Upper lobe of right lung (tissue), 1 donor: Measurements from ENCODE around the gene PPIAL4G. TPM values are rescaled to one million over a fixed set of nuclear protein-coding genes. Genes with fewer than 3 reads are reported as not detected.
"Not testable (repeated sequence)": the region's sequence is repeated elsewhere in the genome, so short reads cannot be mapped to it uniquely, and the experiment has no call there.

Experiments used
- ATAC-seq: fragments of 200-7000 bp; cut with Tn5 transposase; one replicate; pipeline ENCODE4 v1.9.1; 2020; ENCODE audit warnings: mild to moderate bottlenecking, moderate library complexity
- DNase-seq: peaks from one replicate; pipeline ENCODE4 v3.0.0-alpha.2; 2020
- H3K27ac ChIP-seq: fragments of 200-600 bp; one replicate; pipeline ENCODE4 v1.8.0; 2022
- H3K27me3 ChIP-seq: fragments of 200-600 bp; one replicate; pipeline ENCODE4 v1.8.0; 2022; ENCODE audit warnings: mild to moderate bottlenecking
- H3K36me3 ChIP-seq: fragments of 200-600 bp; one replicate; pipeline ENCODE4 v1.8.0; 2022
- H3K4me1 ChIP-seq: fragments of 200-600 bp; one replicate; pipeline ENCODE4 v1.8.0; 2022
- H3K4me3 ChIP-seq: fragments of 200-600 bp; one replicate; pipeline ENCODE4 v1.8.0; 2022; ENCODE audit warnings: mild to moderate bottlenecking
- H3K9me3 ChIP-seq: fragments of 200-600 bp; one replicate; pipeline ENCODE4 v1.8.0; 2022
- CTCF ChIP-seq: fragments of 200-600 bp; IDR thresholded peaks from one replicate; pipeline ENCODE4 v1.8.0; 2022; ENCODE audit warnings: antibody characterized with exemption
- intact Hi-C: fragments of 100-400 bp; cut with DNase I; formaldehyde crosslinking; loops from one replicate; pipeline ENCODE4 v1.11.0; 2022
- total RNA-seq: library from RNA; stranded (reverse); fragmentation: NEBNext Ultra II Directional; extraction: Animal tissue kit (Norgen Biotek cat#: 25700); gene quantifications from one replicate; pipeline ENCODE4 v1.2.1, GENCODE V29; 2021
- donor health status: DM: no; HTN: yes; CAD: no; lungs with severe emphysema.

The PPIAL4G gene
- total RNA-seq, 1 donor from 2014 or later = 0.20 TPM

DNA sequence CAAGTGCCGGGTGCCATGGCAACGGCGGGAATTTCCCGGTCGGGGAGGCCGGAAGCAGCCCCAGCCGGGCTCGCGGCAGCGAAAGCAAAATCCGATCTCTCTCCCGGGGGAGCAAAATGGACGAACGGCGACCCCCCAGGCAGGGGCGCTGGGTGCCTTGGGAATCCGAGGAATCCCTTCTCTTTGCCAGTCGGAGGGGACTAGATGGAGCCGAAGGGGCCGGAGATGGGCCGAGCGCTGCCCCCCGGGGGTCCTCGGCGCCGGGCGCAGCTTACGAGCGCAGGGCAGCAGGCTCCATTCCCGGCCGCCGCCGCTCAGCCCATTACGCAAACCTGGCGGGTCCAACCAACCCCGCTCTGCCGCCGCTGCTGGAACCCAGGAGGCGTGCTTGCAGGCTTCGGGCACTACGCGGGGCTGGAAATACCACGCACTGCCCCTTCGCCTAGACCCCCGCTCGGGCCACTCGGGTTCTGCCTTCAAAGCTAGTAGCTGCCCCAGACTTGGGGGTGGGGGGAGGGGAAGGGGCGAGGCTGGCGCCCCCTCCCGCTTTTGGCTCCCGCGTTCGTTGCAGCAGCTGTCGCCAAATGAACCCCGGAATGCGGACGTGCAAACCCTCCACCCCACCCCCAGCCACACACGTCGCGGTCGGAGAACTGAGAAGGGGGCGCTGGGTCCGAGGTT is 24.1 kb downstream of the PPIAL4G start:
- peak; percentile 71 for DNase-seq
- not testable (repeated sequence) for H3K4me1 ChIP-seq, ATAC-seq

GRCh38 chr1:148458398-148458797 is 24.7 kb downstream of the PPIAL4G start:
- ATAC-seq, H3K27me3 ChIP-seq, intact Hi-C loops, H3K36me3 ChIP-seq, H3K9me3 ChIP-seq, H3K4me1 ChIP-seq, DNase-seq: not testable (repeated sequence)
- Histone ChIP-seq H3K27ac (peak overlapping the region; percentile 86), H3K4me3 (peak overlapping the region; percentile 58)

More for the DNA sequence above, 24.1 kb downstream of the PPIAL4G start:
- Histone ChIP-seq H3K4me3 (peak overlapping the region; percentile 58), H3K27ac (peak overlapping the region; percentile 86)
- H3K27me3 ChIP-seq, H3K36me3 ChIP-seq, H3K9me3 ChIP-seq, intact Hi-C loops: not testable (repeated sequence)

DNA sequence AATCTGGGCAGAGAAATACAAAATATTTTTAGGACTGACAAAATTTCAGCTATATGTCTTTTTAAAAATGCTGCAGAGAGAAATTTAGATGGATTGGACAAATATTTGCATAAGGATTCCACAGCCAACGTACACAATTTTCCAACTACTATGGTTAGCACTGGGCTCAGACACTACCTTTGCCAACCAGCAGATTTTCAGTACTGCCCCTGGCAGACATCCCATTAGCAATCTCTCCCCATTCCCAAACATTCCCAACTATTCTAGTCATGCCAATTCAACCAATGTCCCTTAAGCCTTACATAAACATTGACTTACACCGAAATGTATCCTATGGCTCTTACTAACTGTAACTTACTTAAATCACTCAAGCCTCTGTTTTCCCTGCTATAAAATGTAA is 30.3 kb downstream of the PPIAL4G start:
- H3K9me3 ChIP-seq, ATAC-seq, H3K4me3 ChIP-seq, intact Hi-C loops, H3K27ac ChIP-seq, DNase-seq, H3K4me1 ChIP-seq, H3K36me3 ChIP-seq, H3K27me3 ChIP-seq: not testable (repeated sequence)

DNA sequence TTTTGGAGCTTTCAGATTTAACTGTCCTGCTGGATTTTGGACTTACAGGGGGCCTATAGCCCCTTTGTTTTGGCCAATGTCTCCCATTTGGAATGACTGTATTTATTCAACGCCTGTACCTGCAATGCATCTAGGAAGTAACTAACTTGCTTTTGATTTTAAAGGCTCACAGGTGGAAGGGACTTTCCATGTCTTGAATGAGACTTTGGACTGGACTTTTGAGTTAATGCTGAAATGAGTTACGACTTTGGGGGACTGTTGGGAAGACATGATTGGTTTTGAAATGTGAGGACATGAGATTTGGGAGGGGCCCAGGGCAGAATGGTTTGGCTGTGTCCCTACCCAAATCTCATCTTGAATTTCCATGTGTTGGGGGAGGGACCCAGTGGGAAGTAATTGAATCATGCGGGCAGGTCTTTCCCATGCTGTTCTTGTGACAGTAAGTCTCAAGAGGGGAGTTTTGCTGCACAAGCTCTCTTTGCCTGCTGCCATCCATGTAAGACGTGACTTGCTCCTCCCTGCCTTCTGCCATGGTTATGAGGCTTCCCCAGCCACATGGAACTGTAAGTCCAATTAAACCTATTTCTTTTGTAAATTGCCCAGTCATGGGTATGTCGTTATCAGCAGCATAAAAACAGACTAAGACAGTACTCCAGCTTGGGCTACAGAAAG is 43.3 kb downstream of the PPIAL4G start:
- H3K27ac ChIP-seq, H3K36me3 ChIP-seq, H3K4me3 ChIP-seq, H3K4me1 ChIP-seq, ATAC-seq, DNase-seq, H3K27me3 ChIP-seq, H3K9me3 ChIP-seq, intact Hi-C loops: not testable (repeated sequence)

DNA sequence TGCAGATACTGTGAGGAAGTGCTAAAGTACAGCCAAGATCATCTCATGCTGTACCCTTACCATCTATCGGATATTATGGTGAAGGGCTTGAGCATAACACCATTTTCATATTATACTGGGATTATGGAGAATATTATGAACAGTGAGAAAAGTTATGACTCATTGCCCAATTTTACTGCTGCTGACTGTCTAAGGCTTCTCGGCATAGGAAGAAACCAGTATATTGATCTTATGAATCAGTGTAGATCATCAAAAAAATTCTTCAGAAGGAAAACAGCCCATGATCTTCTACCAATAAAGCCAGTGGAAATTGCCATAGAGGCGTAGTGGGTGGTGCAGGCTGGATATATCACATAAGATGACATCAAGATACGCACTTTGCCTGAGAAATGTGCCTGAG is 47.7 kb downstream of the PPIAL4G start:
- intact Hi-C loops = no loop called here
- no peak for ATAC-seq
- no peak overlapping the region for H3K4me3 ChIP-seq
- H3K36me3 ChIP-seq = no peaks in the 10 kb centered on the region
- H3K4me1 ChIP-seq = no peaks in the 10 kb centered on the region
- no peak overlapping the region for H3K27ac ChIP-seq
- H3K9me3 ChIP-seq = no peaks in the 10 kb centered on the region
- no peak for DNase-seq
- no peak for TF ChIP-seq CTCF
- no peaks in the 10 kb centered on the region for H3K27me3 ChIP-seq

GRCh38 chr1:148434832-148435231 is 48.3 kb downstream of the PPIAL4G start:
- TF ChIP-seq CTCF = no peak
- Histone ChIP-seq H3K36me3 (no peaks in the 10 kb centered on the region), H3K27ac (no peak overlapping the region), H3K9me3 (no peaks in the 10 kb centered on the region), H3K4me1 (no peaks in the 10 kb centered on the region), H3K27me3 (no peaks in the 10 kb centered on the region), H3K4me3 (no peak overlapping the region)
- intact Hi-C loops = no loop called here
- ATAC-seq (no peak), DNase-seq (no peak)

GRCh38 chr1:148432916-148433317 is 50.2 kb downstream of the PPIAL4G start:
- H3K9me3 ChIP-seq, intact Hi-C loops, H3K27ac ChIP-seq, H3K4me3 ChIP-seq, H3K36me3 ChIP-seq, H3K4me1 ChIP-seq, DNase-seq, ATAC-seq, H3K27me3 ChIP-seq: not testable (repeated sequence)

Other genes with a start within 250 kb of the PPIAL4G start
- 21.8 TPM for gene NBPF14, start 112.7 kb upstream of the PPIAL4G start, total RNA-seq